GM12878 (cell line): ENCODE results near the gene CDH1. TPM values are rescaled to one million over a fixed set of nuclear protein-coding genes. Genes with fewer than 3 reads are reported as not detected.

Experiments used
- ATAC-seq: fragments of 200-7000 bp; cut with Tn5 transposase; 3 replicates; pipeline ENCODE4 v1.9.1; 2020; ENCODE audit warnings: mild to moderate bottlenecking, moderate library complexity
- BruUV-seq: library from RNA; stranded (reverse); fragments of 400-500 nt; replicated peaks from 2 replicates; lab custom pipeline; 2021; lab: Mats Ljungman, UMichigan
- CTCF ChIA-PET: fragments of 300-600 bp; sonication (Branson Sonifier 250); formaldehyde crosslinking; extraction: SDS; loops from one replicate; lab custom pipeline; 2021; ENCODE audit warnings: inconsistent platforms; lab: Yijun Ruan, JAX
- POLR2A ChIA-PET: fragments of 350-600 bp; formaldehyde crosslinking; extraction: SDS; loops from one replicate; lab custom pipeline; 2021; ENCODE audit warnings: inconsistent platforms; lab: Charles Lee
- RAD21 ChIA-PET: fragments of 300-600 bp; sonication (Branson Sonifier 250); formaldehyde crosslinking; loops from one replicate; lab custom pipeline; 2023; ENCODE audit warnings: antibody characterized with exemption; ENCODE audit not compliant: unreplicated experiment; lab: Charles Lee
- SMC1A ChIA-PET: fragments of 300-600 bp; sonication (Branson Sonifier 250); formaldehyde crosslinking; loops from one replicate; lab custom pipeline; 2023; ENCODE audit not compliant: unreplicated experiment, uncharacterized antibody; lab: Charles Lee
- DNase-seq: peaks from one replicate; pipeline ENCODE4 v3.0.0-alpha.2; 2011; ENCODE audit warnings: low read depth, low spot score
- FAIRE-seq: peaks from 3 replicates; lab custom pipeline; 2011; peaks lifted over from hg19 to GRCh38; lab: Jason Lieb, UNC
- H2AFZ ChIP-seq: 2 replicates; pipeline ENCODE4 v1.6.0; 2011; ENCODE audit warnings: low read depth, low read length, control low read depth; ENCODE audit not compliant: control insufficient read depth
- H3K27ac ChIP-seq: 2 replicates; pipeline ENCODE4 v1.5.1; 2011; ENCODE audit warnings: control low read depth; ENCODE audit not compliant: control insufficient read depth, insufficient read depth
- H3K27me3 ChIP-seq, 2 experiments: replicated peaks in 1 of 2; 2 replicates each; pipeline versions ENCODE4 v1.6.0 to v1.6.1; 2011; ENCODE audit warnings: low read length in 1 of 2; ENCODE audit not compliant: control insufficient read depth in 2 of 2, insufficient read depth in 2 of 2
- H3K36me3 ChIP-seq, 2 experiments: 2 replicates each; pipeline ENCODE4 v1.5.1; 2011; ENCODE audit warnings: low read length in 1 of 2; ENCODE audit not compliant: control insufficient read depth in 2 of 2, insufficient read depth in 2 of 2
- H3K4me1 ChIP-seq: 2 replicates; pipeline ENCODE4 v1.6.1; 2011; ENCODE audit warnings: mild to moderate bottlenecking, low read length, moderate library complexity, mixed read lengths; ENCODE audit not compliant: control insufficient read depth, insufficient read depth
- H3K4me2 ChIP-seq: 2 replicates; pipeline ENCODE4 v1.6.0; 2011; ENCODE audit warnings: control low read depth; ENCODE audit not compliant: control insufficient read depth, insufficient read depth
- H3K4me3 ChIP-seq: fragments of 200-600 bp; sonication (generic); 2 replicates; pipeline ENCODE4 v1.5.1; 2016
- H3K79me2 ChIP-seq: 2 replicates; pipeline ENCODE4 v1.6.0; 2011; ENCODE audit warnings: low read length; ENCODE audit not compliant: control insufficient read depth, insufficient read depth
- H3K9ac ChIP-seq: 2 replicates; pipeline ENCODE4 v1.8.0; 2011; ENCODE audit warnings: low read length, control low read depth, mixed read lengths; ENCODE audit not compliant: control insufficient read depth, insufficient read depth
- H3K9me3 ChIP-seq: replicated peaks from 3 replicates; pipeline ENCODE4 v1.5.1; 2011; ENCODE audit warnings: mild to moderate bottlenecking, low read length; ENCODE audit not compliant: control insufficient read depth, insufficient read depth
- H4K20me1 ChIP-seq: 2 replicates; pipeline ENCODE4 v1.6.0; 2011; ENCODE audit not compliant: control insufficient read depth, insufficient read depth
- ATF7 ChIP-seq: fragments of 450-650 bp; IDR thresholded peaks from 2 replicates; pipeline ENCODE4 v1.6.1; 2016; ENCODE audit warnings: low read depth, mild to moderate bottlenecking
- HDAC6 ChIP-seq: fragments of 200-600 bp; sonication (generic); IDR thresholded peaks from one replicate; pipeline ENCODE4 v1.8.0; 2017; ENCODE audit warnings: antibody characterized with exemption; ENCODE audit not compliant: unreplicated experiment
- PRDM15 ChIP-seq: fragments of 450-650 bp; formaldehyde crosslinking; IDR thresholded peaks from 2 replicates; pipeline ENCODE4 v1.4.0; 2020; ENCODE audit warnings: mild to moderate bottlenecking, moderate library complexity
- SP1 ChIP-seq: IDR thresholded peaks from one replicate; pipeline ENCODE4 v1.6.1; 2011; ENCODE audit warnings: low read depth, low read length
- SUZ12 ChIP-seq: fragments of 200-600 bp; sonication (generic); IDR thresholded peaks from one replicate; pipeline ENCODE4 v1.6.1; 2018; ENCODE audit warnings: antibody characterized with exemption, mild to moderate bottlenecking; ENCODE audit not compliant: unreplicated experiment
- WRNIP1 ChIP-seq: IDR thresholded peaks from 2 replicates; pipeline ENCODE4 v1.6.1; 2011; ENCODE audit warnings: low read depth, low read length, improper control_type of control experiment, borderline replicate concordance
- YY1 ChIP-seq: IDR thresholded peaks from 2 replicates; pipeline ENCODE4 v1.6.1; 2011; ENCODE audit warnings: low read depth, mild to moderate bottlenecking, low read length
- ZBTB4 ChIP-seq: fragments of 450-650 bp; formaldehyde crosslinking; IDR thresholded peaks from 2 replicates; pipeline ENCODE4 v1.4.0; 2022; ENCODE audit warnings: mild to moderate bottlenecking, moderate library complexity
- ZNF384 ChIP-seq: IDR thresholded peaks from 2 replicates; pipeline ENCODE4 v1.6.1; 2012; ENCODE audit warnings: low read depth, mild to moderate bottlenecking, low read length, improper control_type of control experiment, borderline replicate concordance
- WGBS: methylation state at CpG from one replicate; pipeline ENCODE4 v1.1.6; 2016; ENCODE audit warnings: low lambda C conversion rate; ENCODE audit not compliant: insufficient replicate concordance, insufficient coverage; ENCODE audit errors: missing lambda C conversion rate; 5-methylcytosine and 5-hydroxymethylcytosine counted together
- in situ Hi-C: fragments of 300-500 bp; cut with MboI; formaldehyde crosslinking; loops from 9 replicates; pipeline ENCODE4 v1.14.3; 2018; ENCODE audit warnings: mixed read lengths
- intact Hi-C: fragments of 100-400 bp; cut with micrococcal nuclease; formaldehyde crosslinking; loops from one replicate; pipeline ENCODE4 v1.14.2; 2022; ENCODE audit not compliant: unreplicated experiment
- polyA plus RNA-seq, 11 experiments: library from polyadenylated mRNA; depleted of rRNA in 4 of 11; unstranded in 6 of 11; stranded (reverse) in 5 of 11; fragments of >200 nt; fragmentation: Nextera tagmentation in 4 of 11; fragmentation: Illumina TruSeq in 1 of 11; extraction: Ambion mirVana in 4 of 11; extraction: Trizol in 1 of 11; gene quantifications; 1 replicate in 1 of 11; 2 replicates in 10 of 11; pipeline versions ENCODE4 v1.2.1 to v1.2.3, GENCODE V29; 2011 to 2016; ENCODE audit warnings: inconsistent platforms in 2 of 11, missing spikeins in 2 of 11, low read depth in 1 of 11
- total RNA-seq, 4 experiments: library from RNA; depleted of rRNA in 3 of 4; stranded (reverse); fragments of >200 nt in 3 of 4; fragmentation: Illumina TruSeq in 1 of 4; extraction: Trizol in 1 of 4; gene quantifications; 2 replicates each; pipeline versions ENCODE4 v1.2.1 to v1.2.3, GENCODE V29; 2013 to 2021

The CDH1 gene
- total and polyA plus RNA-seq, 10 of the 15 experiments (the other 5 are each of a cell fraction or from before 2014, with no cell fraction given) = 2.2 to 30.6 (median 17.7) TPM

GRCh38 chr16:68814516-68814915 is 77.4 kb downstream of the CDH1 start:
- RAD21 ChIA-PET = no interaction called here
- no peaks in the 10 kb centered on the region for H3K9me3 ChIP-seq
- no peaks in the 10 kb centered on the region for H4K20me1 ChIP-seq
- no peaks in the 10 kb centered on the region for H3K79me2 ChIP-seq
- 95% methylated on average over 3 of the region's 3 CpGs for WGBS
- no peak overlapping the region for H3K9ac ChIP-seq
- POLR2A ChIA-PET = no interaction called here
- H2AFZ ChIP-seq = no peak overlapping the region
- CTCF ChIA-PET = interaction anchor here (0.8 kb wide), 1 partner anchor 33 kb away, joined by 3 read pairs; no protein-coding TSS in a partner anchor
- no peak for TF ChIP-seq WRNIP1
- no peak overlapping the region for H3K27ac ChIP-seq
- H3K4me3 ChIP-seq = no peak overlapping the region
- in situ Hi-C loops = loop anchor here (25.0 kb wide), 1 partner anchor 277 kb away; the partner anchor contains the start of gene ZFP90
- DNase-seq = no peak
- H3K27me3 ChIP-seq = no peaks in the 10 kb centered on the region
- H3K36me3 ChIP-seq = no peaks in the 10 kb centered on the region
- H3K4me2 ChIP-seq = no peak overlapping the region
- no peak for FAIRE-seq
- ATAC-seq = no peak
- intact Hi-C loops = no loop called here
- no peaks in the 10 kb centered on the region for H3K4me1 ChIP-seq
- SMC1A ChIA-PET = no interaction called here
- no TSS peak for BruUV-seq

- RAD21 ChIA-PET = no interaction called here
- H3K4me2 ChIP-seq = no peak overlapping the region
- WGBS = 81% methylated on average over 7 of the region's 8 CpGs
- H3K36me3 ChIP-seq = no peaks in the 10 kb centered on the region
- SMC1A ChIA-PET = no interaction called here
- H3K27ac ChIP-seq = no peak overlapping the region
- POLR2A ChIA-PET = interaction anchor here (0.6 kb wide), 1 partner anchor 70 kb away, joined by 4 read pairs; no protein-coding TSS in a partner anchor
- no peaks in the 10 kb centered on the region for H4K20me1 ChIP-seq
- no peak for FAIRE-seq
- H3K9me3 ChIP-seq = no peaks in the 10 kb centered on the region
- no peaks in the 10 kb centered on the region for H3K27me3 ChIP-seq
- no peaks in the 10 kb centered on the region for H3K79me2 ChIP-seq
- no peak overlapping the region for H2AFZ ChIP-seq
- in situ Hi-C loops = loop anchor here (25.0 kb wide), 1 partner anchor 286 kb away; the partner anchor contains the start of gene ZFP90
- no peak for ATAC-seq
- intact Hi-C loops = no loop called here
- H3K4me3 ChIP-seq = no peak overlapping the region
- CTCF ChIA-PET = interaction anchor here (0.6 to 1.2 kb wide), 2 partner anchors 303 to 495 kb away, joined by 3 read pairs; no protein-coding TSS in a partner anchor
- BruUV-seq = no TSS peak
- DNase-seq = no peak
- H3K9ac ChIP-seq = no peak overlapping the region
- H3K4me1 ChIP-seq = no peaks in the 10 kb centered on the region
- TF ChIP-seq ATF7 (no peak), ZNF384 (no peak), PRDM15 (CRISPR knock-in tag) (no peak), HDAC6 (no peak), SP1 (no peak), ZBTB4 (CRISPR knock-in tag) (no peak), YY1 (no peak), SUZ12 (no peak)
These were observed 86.5 kb downstream of the CDH1 start for GRCh38 chr16:68823401-68824135.
